GM18858 (cell line): ENCODE results near the gene RFTN1.

Source experiments
- ATAC-seq: cut with Tn5 transposase; IDR thresholded peaks from one replicate; pipeline ENCODE4 v1.9.1; 2021; ENCODE audit not compliant: unreplicated experiment

The RFTN1 gene

DNA sequence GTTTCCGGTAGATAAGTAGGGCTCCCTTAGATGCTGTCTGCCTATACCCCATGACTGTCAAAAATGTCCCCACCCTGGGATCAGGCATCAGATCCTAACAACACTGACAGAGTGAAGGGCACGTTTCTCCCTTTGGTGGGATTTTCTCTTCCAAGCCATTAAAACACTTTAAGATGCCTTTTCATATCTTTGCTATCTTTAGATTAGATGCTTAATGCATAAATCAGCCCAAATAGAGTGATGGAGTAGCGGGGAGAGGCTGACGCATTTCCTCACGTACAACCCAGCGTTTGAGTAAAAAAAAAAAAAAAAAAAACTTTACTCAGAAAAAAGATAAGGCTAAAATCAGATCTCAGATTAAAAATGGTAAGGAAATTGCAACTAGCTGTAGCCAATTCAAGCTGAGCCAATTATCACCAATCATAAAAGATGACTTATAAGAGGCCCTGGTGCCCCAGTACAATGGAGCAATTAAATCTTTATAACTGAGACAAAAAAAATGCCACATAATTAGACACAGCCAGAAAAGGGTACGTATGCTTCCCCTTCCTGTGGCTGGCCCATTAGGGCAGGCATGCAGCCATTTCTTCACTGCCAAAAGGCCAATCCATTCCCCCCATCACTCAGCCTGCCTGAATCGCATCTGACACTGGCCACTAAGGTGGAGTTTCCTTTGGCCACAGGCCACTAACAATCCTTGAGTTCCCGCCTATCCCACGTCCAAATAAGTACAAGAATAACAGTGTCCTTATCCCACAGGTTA lies 45.0 kb downstream of the RFTN1 start:
- no peak for ATAC-seq

- no peak for ATAC-seq
These were observed 45.5 kb downstream of the RFTN1 start for GRCh38 chr3:16468002-16468335.

- peak; percentile 79 for ATAC-seq
These were observed 46.1 kb downstream of the RFTN1 start for GRCh38 chr3:16467393-16467792.

- no peak for ATAC-seq
These were observed 46.7 kb downstream of the RFTN1 start for GRCh38 chr3:16466822-16467221.

DNA sequence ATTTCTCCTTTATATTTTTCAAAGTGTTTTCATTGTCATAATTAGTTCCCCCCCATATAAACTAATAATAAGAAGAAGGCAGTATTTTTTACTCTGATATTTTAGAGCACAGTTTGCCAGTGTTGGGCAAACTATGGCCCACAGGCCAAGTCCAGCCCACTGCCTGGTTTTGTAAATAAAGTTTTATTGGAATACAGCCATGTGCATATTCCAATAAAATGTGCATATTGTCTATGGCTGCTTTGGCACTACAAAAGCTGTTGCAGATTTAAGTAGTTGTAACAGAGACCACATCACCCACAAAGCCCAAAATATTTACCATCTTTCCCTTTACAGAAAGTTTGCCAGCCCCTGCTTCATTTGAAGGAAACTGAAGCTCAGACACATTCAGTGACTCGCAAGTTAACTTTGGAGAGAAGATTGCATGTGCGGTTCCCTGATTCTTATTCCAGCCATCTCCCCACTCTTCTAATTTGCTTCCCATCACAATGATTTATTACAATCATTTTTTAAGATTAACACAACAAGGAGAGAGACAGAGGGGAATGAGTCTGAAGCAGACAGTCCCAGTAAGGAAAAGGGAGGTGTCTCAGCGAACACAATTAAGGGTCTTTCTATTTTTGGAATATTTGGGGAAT lies 48.9 kb downstream of the RFTN1 start:
- no peak for ATAC-seq

DNA sequence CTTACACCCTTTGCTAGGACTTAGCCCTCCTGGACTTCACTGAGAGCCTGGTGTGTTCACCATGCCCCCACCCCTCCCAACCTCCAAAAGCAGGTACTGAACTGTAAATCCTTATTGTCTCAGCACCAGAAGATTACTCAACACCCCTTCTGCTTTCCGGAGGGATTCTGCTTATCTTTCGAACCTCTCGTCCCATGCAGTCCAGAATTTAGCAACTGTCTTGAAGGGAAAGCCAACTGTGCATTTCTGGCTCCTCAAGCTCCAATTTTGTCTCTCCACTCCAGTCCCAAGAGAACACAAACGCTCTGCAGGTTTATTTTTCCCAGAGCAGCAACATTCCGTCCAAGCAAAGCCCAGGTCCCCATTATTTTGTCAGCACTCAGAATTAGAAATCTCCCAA lies 49.6 kb downstream of the RFTN1 start:
- no peak for ATAC-seq

DNA sequence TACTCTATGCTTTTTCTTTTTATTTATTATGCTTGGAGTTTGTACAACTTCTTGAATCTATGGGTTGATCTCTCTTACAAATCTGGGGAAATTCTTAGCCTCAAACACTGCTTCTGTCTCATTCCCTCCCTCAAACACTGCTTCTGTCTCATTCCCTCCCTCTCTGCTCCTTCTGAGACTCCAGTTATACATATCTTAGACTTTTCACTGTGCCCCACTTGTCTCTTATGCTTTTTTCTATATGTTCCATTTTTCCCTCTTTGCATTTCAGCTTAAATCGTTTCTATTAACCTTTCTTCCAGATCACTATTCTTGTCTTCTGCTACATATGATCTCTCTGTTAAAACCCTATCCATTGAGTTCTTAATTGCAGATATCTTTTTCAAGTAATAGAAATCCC lies 50.4 kb downstream of the RFTN1 start:
- ATAC-seq, result no peak

GRCh38 chr3:16462679-16463078 lies 50.8 kb downstream of the RFTN1 start:
- ATAC-seq, result no peak

DNA sequence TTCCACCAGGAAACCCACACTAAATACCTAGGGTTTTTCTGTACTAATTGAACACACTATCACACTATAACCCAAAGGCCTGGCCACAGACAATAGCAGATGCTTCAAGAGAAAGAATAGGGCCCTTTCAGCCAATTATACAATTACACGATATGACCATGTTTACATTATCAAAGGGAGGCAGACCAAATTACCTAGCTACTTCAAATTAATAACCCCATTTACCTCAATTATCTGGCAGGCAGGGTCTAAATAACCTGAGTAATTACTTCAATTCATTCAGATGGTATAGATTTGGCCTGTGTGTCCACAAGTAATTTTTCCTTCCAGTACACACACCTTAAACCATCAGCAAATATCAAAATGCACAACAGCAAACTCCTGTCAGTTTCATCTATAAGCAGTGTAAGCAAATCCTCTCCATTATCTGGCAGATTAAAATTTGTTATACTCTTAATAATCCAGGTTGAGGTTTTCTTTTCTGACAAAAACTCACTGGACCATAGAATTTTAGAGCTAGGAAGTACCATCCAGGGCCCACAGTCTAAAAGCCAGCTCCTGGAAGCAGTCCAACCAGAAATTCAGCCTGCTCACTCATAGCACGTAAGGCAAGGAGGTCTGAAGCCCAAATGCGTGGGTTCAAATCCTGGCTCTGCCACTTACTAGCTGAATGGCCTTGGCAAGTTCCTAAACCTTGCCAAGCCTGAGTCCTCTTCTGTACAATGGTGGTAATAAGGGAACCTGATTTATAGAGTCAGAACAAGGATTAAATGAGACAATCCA lies 51.8 kb downstream of the RFTN1 start:
- no peak for ATAC-seq

DNA sequence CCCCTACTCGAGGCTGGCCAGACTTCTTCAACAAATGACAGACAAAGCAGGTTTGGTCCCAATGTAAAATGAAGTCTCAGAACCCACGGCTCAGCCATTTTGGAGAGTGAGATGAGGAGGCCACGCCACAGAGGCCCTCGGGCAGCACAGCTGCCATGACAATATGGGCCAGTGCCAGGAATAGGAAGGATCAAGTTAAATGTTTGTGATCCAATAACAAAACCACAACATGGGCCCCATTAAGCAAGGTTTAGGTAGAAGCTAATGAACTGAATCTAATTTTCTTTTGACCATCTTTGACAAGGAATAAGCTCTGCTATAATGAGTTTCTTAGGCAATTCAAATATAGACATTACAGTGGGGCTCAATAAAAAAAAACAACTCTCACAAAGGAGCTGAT lies 52.6 kb downstream of the RFTN1 start:
- no peak for ATAC-seq

DNA sequence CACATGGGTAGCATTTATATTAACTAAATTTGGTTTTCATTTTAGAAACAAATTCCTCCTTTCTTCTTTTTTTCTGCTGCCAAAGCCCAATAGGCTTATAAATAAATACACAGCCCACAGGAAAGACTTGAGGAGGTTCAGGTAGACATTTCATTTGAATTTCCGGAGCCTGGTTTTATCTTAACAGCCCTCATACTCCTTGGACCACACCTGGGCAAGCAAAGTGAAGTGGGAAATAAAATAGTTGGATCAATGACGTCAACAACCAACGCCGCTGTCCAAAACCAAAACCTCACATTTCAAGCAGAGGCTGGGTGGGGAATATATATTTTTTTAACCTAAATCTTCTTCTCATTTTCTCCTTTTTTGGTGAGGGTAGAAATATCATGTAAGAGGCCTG lies 53.2 kb downstream of the RFTN1 start:
- ATAC-seq, result no peak

DNA sequence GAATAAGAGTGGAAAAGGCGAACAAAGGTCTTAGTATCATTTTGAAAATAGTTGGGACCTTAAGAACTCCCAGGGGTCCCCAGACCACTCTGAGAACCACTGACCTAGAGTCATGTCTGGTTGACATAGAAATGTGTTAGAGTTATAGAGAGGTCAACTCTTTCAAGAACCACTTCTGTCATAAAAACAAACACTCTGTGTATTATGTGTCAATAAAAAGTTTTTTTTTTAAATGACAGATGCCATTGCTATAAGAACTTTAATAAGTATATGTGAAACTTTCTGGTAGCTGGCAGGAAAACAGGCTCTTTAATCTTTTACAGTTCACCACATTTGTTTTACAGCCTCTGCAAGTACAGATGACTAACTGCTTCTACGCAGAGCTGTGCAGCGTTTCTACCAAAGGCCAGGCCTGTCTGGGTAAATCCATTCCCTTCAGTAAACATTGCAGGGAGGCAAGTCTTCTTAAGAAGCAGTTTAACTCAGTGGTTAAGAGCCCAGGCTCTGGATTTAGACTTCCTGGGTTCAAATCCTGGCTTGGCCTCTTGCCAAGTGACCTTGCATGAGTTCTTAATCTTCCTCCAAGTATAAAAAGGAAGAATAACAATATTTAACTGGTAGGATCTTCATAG lies 56.6 kb downstream of the RFTN1 start:
- no peak for ATAC-seq

DNA sequence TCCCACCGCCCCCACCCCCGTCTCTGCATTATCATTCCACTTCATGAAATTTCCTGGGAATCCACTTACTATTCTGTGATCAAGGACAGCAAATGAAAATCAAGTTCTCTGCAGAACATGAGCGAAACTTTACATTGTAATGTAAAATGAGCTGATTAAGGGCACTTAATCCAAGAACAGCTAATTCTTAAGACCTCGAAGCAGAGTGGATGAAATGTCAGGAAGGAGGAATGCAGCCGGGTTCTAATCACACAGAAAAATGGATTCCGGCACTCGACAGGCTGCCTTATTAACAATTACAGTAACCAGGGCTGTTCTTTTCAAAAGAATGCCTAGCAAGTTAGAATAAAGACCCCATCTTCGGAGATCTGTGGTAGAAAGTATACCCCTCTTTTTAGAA lies 57.5 kb downstream of the RFTN1 start:
- no peak for ATAC-seq

- no peak for ATAC-seq
These were observed 58.5 kb downstream of the RFTN1 start for GRCh38 chr3:16455001-16455400.

GRCh38 chr3:16452261-16452660 lies 61.2 kb downstream of the RFTN1 start:
- ATAC-seq, result no peak

GRCh38 chr3:16449369-16449768 lies 64.1 kb downstream of the RFTN1 start:
- no peak for ATAC-seq

DNA sequence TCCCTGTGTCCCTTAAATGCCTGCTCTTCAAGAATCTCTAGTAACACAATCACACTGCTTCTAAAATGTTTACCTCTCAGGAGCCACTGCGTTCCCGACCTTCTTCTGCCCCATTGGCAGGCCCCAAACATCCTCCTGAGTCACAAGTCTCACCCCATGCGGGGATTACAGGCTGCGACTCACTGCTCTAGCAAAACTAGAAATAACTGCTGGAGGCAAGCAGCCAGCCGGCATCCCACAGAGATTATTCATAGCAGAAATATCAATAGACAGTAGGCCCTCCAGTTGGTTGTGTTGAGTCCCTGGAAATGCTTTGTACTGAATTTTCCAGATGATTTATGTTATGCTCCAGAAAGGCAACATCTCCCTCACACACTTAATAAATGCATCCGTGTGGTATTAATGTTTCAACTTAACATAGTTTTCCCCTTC lies 64.8 kb downstream of the RFTN1 start:
- no peak for ATAC-seq

DNA sequence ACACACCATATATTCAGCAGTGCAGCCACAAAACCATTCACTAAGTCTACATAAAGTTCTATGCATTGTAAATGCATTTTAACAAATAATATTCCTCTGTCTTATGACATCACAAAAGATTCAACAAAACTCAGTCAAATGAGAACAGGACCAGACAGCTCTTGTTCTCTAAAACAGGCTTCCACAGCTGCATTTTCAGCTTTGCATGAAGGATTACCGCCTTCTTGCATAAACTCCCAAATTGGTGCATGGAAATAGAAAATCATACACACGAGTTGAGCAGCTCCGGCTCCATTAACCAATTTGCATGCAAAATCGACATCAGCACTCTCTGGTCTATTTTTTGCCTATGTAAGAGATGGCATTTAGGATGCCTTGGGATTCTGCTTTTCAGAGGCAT lies 66.4 kb downstream of the RFTN1 start:
- no peak for ATAC-seq

GRCh38 chr3:16444344-16444743 lies 69.2 kb downstream of the RFTN1 start:
- ATAC-seq, result no peak

DNA sequence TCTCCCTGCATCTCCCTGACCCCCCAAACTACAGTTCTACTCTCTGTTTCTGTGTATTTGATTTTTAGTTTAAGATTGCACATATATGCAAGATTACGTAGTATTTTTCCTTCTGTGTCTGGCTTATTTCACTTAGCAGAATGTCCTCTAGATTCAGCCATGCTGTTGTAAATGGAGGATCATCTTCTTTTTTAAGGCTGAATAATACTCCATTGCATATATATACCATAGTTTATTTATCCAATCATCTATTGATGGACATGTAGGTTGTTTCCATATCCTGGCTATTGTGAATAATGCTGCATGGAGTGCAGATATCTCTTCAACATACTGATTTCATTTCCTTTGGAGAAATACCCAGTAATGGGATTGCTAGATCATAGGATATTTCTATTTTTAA lies 70.8 kb downstream of the RFTN1 start:
- ATAC-seq, result no peak

- no peak for ATAC-seq
These were observed 72.1 kb downstream of the RFTN1 start for GRCh38 chr3:16441371-16441875.
